Muscle of leg (tissue), 11 donors: Measurements from ENCODE around the gene TNS4. TPM values are rescaled to one million over a fixed set of nuclear protein-coding genes. Genes with fewer than 3 reads are reported as not detected.
A peak's percentile ranks its signal among the peaks of the same experiment; 100 is the strongest.

ENCODE experiments used
- DNase-seq: peaks from one replicate; pipeline ENCODE4 v3.0.0; 2013
- H3K27ac ChIP-seq: one replicate; pipeline ENCODE4 v1.5.1; 2013; ENCODE audit warnings: mild to moderate bottlenecking, low read length, control low read depth
- H3K27me3 ChIP-seq: one replicate; pipeline ENCODE4 v1.6.1; 2013; ENCODE audit warnings: low read length; ENCODE audit not compliant: control insufficient read depth, insufficient read depth
- H3K36me3 ChIP-seq: one replicate; pipeline ENCODE4 v1.6.1; 2013; ENCODE audit warnings: low read length; ENCODE audit not compliant: control insufficient read depth, insufficient read depth
- H3K4me1 ChIP-seq: one replicate; pipeline ENCODE4 v1.6.1; 2013; ENCODE audit warnings: low read length; ENCODE audit not compliant: control insufficient read depth, insufficient read depth
- H3K4me3 ChIP-seq: one replicate; pipeline ENCODE4 v1.5.1; 2013; ENCODE audit warnings: low read length, control low read depth
- H3K9me3 ChIP-seq: replicated peaks from 2 replicates; pipeline ENCODE4 v1.6.1; 2013; ENCODE audit warnings: low read depth, low read length; ENCODE audit not compliant: control insufficient read depth
- WGBS: methylation state at CpG from one replicate; pipeline ENCODE4 v1.1.5; 2013; ENCODE audit warnings: missing lambda C conversion rate; ENCODE audit not compliant: insufficient coverage; 5-methylcytosine and 5-hydroxymethylcytosine counted together
- polyA plus RNA-seq, 8 donors: library from polyadenylated mRNA; unstranded; fragments of 120-200 nt; gene quantifications; one replicate each; pipeline versions ENCODE4 v1.2.1 to v1.2.3, GENCODE V29; 2013; ENCODE audit warnings: inconsistent platforms in 1 of 8, low replicate concordance in 1 of 8; ENCODE audit not compliant: insufficient read length in 8 of 8, insufficient read depth in 1 of 8
- total RNA-seq: library from RNA; stranded (reverse); fragments of 120-200 nt; gene quantifications from one replicate; pipeline ENCODE4 v1.2.4, GENCODE V29; 2013

The TNS4 gene
- total and polyA plus RNA-seq, 9 donors, result 0.05 to 1.6 (median 0.16) TPM; not detected in 4

GRCh38 chr17:40457369-40457768, 44.1 kb downstream of the TNS4 start:
- WGBS, result no CpG with 5 or more reads among the region's 3 CpGs
- H3K27me3 ChIP-seq, result no peaks in the 10 kb centered on the region
- H3K27ac ChIP-seq, result peak overlapping the region; percentile 4
- no peaks in the 10 kb centered on the region for H3K9me3 ChIP-seq
- DNase-seq, result no peak
- H3K4me3 ChIP-seq, result no peak overlapping the region
- peaks cover 74% of the 10 kb centered on the region for H3K4me1 ChIP-seq
- peaks cover 42% of the 10 kb centered on the region for H3K36me3 ChIP-seq

GRCh38 chr17:40456396-40456951, 44.9 kb downstream of the TNS4 start:
- WGBS, result 61% methylated on average over 8 of the region's 16 CpGs
- no peak for DNase-seq
- H3K4me3 ChIP-seq, result no peak overlapping the region
- H3K36me3 ChIP-seq, result peaks cover 42% of the 10 kb centered on the region
- H3K4me1 ChIP-seq, result peaks cover 74% of the 10 kb centered on the region
- no peaks in the 10 kb centered on the region for H3K27me3 ChIP-seq
- no peaks in the 10 kb centered on the region for H3K9me3 ChIP-seq
- no peak overlapping the region for H3K27ac ChIP-seq

GRCh38 chr17:40454613-40454995, 46.8 kb downstream of the TNS4 start:
- Histone ChIP-seq H3K4me1 (peaks cover 73% of the 10 kb centered on the region), H3K4me3 (no peak overlapping the region), H3K36me3 (peaks cover 46% of the 10 kb centered on the region), H3K9me3 (no peaks in the 10 kb centered on the region), H3K27me3 (no peaks in the 10 kb centered on the region), H3K27ac (no peak overlapping the region)
- DNase-seq, result no peak
- WGBS, result no CpG with 5 or more reads among the region's 2 CpGs

GRCh38 chr17:40453881-40454612, 47.4 kb downstream of the TNS4 start:
- peaks cover 68% of the 10 kb centered on the region for H3K4me1 ChIP-seq
- no peaks in the 10 kb centered on the region for H3K27me3 ChIP-seq
- WGBS, result 70% methylated on average over 11 of the region's 19 CpGs
- peaks cover 46% of the 10 kb centered on the region for H3K36me3 ChIP-seq
- H3K4me3 ChIP-seq, result no peak overlapping the region
- H3K27ac ChIP-seq, result peak overlapping the region; percentile 92
- DNase-seq, result no peak
- H3K9me3 ChIP-seq, result no peaks in the 10 kb centered on the region

- peaks cover 68% of the 10 kb centered on the region for H3K4me1 ChIP-seq
- DNase-seq, result no peak
- peaks cover 45% of the 10 kb centered on the region for H3K36me3 ChIP-seq
- no peaks in the 10 kb centered on the region for H3K9me3 ChIP-seq
- no peak overlapping the region for H3K4me3 ChIP-seq
- peak overlapping the region; percentile 92 for H3K27ac ChIP-seq
- no peaks in the 10 kb centered on the region for H3K27me3 ChIP-seq
- WGBS, result 77% methylated on average over 8 of the region's 15 CpGs
Observed at GRCh38 chr17:40452921-40453378, 48.5 kb downstream of the TNS4 start.

- Histone ChIP-seq H3K36me3 (peaks cover 40% of the 10 kb centered on the region), H3K4me3 (no peak overlapping the region), H3K27ac (peak overlapping the region; percentile 92), H3K27me3 (no peaks in the 10 kb centered on the region), H3K4me1 (peaks cover 68% of the 10 kb centered on the region), H3K9me3 (no peaks in the 10 kb centered on the region)
- DNase-seq, result peak; percentile 98
- WGBS, result 10% methylated on average over 3 of the region's 7 CpGs
Observed at GRCh38 chr17:40452216-40452787, 49.1 kb downstream of the TNS4 start.

- H3K9me3 ChIP-seq, result no peaks in the 10 kb centered on the region
- WGBS, result 14% methylated on average over 6 of the region's 6 CpGs
- H3K27me3 ChIP-seq, result no peaks in the 10 kb centered on the region
- no peak overlapping the region for H3K4me3 ChIP-seq
- H3K4me1 ChIP-seq, result peaks cover 68% of the 10 kb centered on the region
- peak overlapping the region; percentile 92 for H3K27ac ChIP-seq
- peak; percentile 95 for DNase-seq
- H3K36me3 ChIP-seq, result peaks cover 35% of the 10 kb centered on the region
Observed at GRCh38 chr17:40451420-40451819, 50.0 kb downstream of the TNS4 start.

GRCh38 chr17:40450175-40450574, 51.2 kb downstream of the TNS4 start:
- Histone ChIP-seq H3K27ac (peak overlapping the region; percentile 42), H3K4me1 (peaks cover 74% of the 10 kb centered on the region)
- WGBS, result 77% methylated on average over 3 of the region's 3 CpGs

GRCh38 chr17:40448639-40449261, 52.7 kb downstream of the TNS4 start:
- no peak overlapping the region for H3K27ac ChIP-seq

More at GRCh38 chr17:40450175-40450574, 51.2 kb downstream of the TNS4 start:
- H3K4me3 ChIP-seq, result no peak overlapping the region
- no peak for DNase-seq
- H3K36me3 ChIP-seq, result peaks cover 34% of the 10 kb centered on the region
- H3K9me3 ChIP-seq, result no peaks in the 10 kb centered on the region
- peaks cover 4% of the 10 kb centered on the region for H3K27me3 ChIP-seq

GRCh38 chr17:40448213-40448638, 53.2 kb downstream of the TNS4 start:
- DNase-seq, result peak; percentile 50
- Histone ChIP-seq H3K27ac (peak overlapping the region; percentile 57), H3K27me3 (peaks cover 10% of the 10 kb centered on the region), H3K36me3 (peaks cover 19% of the 10 kb centered on the region), H3K4me3 (no peak overlapping the region), H3K4me1 (peaks cover 79% of the 10 kb centered on the region), H3K9me3 (no peaks in the 10 kb centered on the region)
- WGBS, result 19% methylated on average over 7 of the region's 8 CpGs

More at GRCh38 chr17:40448639-40449261, 52.7 kb downstream of the TNS4 start:
- DNase-seq, result no peak
- H3K4me3 ChIP-seq, result no peak overlapping the region
- peaks cover 82% of the 10 kb centered on the region for H3K4me1 ChIP-seq
- H3K9me3 ChIP-seq, result no peaks in the 10 kb centered on the region
- H3K36me3 ChIP-seq, result peaks cover 24% of the 10 kb centered on the region
- 61% methylated on average over 6 of the region's 7 CpGs for WGBS
- peaks cover 10% of the 10 kb centered on the region for H3K27me3 ChIP-seq
